H1 (cell line): ENCODE results near the gene MS4A6A. TPM values are rescaled to one million over a fixed set of nuclear protein-coding genes. Genes with fewer than 3 reads are reported as not detected.

Source experiments
- CTCF ChIA-PET: fragments of 300-600 bp; sonication (Branson Sonifier 250); formaldehyde crosslinking; loops from one replicate; lab custom pipeline; 2021; ENCODE audit not compliant: partially characterized antibody; lab: Charles Lee
- POLR2A ChIA-PET: fragments of 300-600 bp; sonication (Branson Sonifier 250); formaldehyde crosslinking; loops from one replicate; lab custom pipeline; 2021; ENCODE audit warnings: inconsistent platforms; ENCODE audit not compliant: partially characterized antibody; lab: Charles Lee
- DNase-seq, 2 experiments: peaks; one replicate each; pipeline versions ENCODE4 v3.0.0 to v3.0.0-alpha.2; 2010 to 2022; ENCODE audit warnings: low spot score in 2 of 2, low read depth in 1 of 2, mixed read lengths in 1 of 2
- FAIRE-seq: peaks from 2 replicates; lab custom pipeline; 2011; peaks lifted over from hg19 to GRCh38; lab: Jason Lieb, UNC
- H2AFZ ChIP-seq: 2 replicates; pipeline ENCODE4 v1.8.1; 2012; ENCODE audit warnings: low read length, inconsistent platforms
- H2AK5ac ChIP-seq: 2 replicates; pipeline ENCODE4 v1.6.1; 2013; ENCODE audit warnings: low read depth, low read length
- H2BK120ac ChIP-seq: replicated peaks from 2 replicates; pipeline ENCODE3; 2013; ENCODE audit warnings: low read depth, low read length, inconsistent platforms
- H2BK12ac ChIP-seq: 2 replicates; pipeline ENCODE4 v1.6.1; 2013; ENCODE audit warnings: low read depth, low read length
- H2BK15ac ChIP-seq: 2 replicates; pipeline ENCODE4 v1.6.1; 2013; ENCODE audit warnings: low read length
- H2BK20ac ChIP-seq: 2 replicates; pipeline ENCODE4 v1.6.1; 2013; ENCODE audit warnings: low read length
- H2BK5ac ChIP-seq: 2 replicates; pipeline ENCODE4 v1.6.1; 2013; ENCODE audit warnings: low read depth, low read length
- H3K14ac ChIP-seq: 2 replicates; pipeline ENCODE4 v1.6.1; 2013; ENCODE audit warnings: inconsistent platforms; ENCODE audit not compliant: insufficient read length
- H3K18ac ChIP-seq: 2 replicates; pipeline ENCODE4 v1.6.1; 2013; ENCODE audit warnings: low read length; ENCODE audit errors: extremely low read depth
- H3K23ac ChIP-seq: 2 replicates; pipeline ENCODE4 v1.6.1; 2013; ENCODE audit warnings: inconsistent platforms; ENCODE audit not compliant: insufficient read length
- H3K23me2 ChIP-seq: 2 replicates; pipeline ENCODE4 v1.6.1; 2013; ENCODE audit warnings: low read depth, low read length
- H3K27ac ChIP-seq: 2 replicates; pipeline ENCODE4 v1.6.1; 2011; ENCODE audit warnings: low read depth, low read length, inconsistent platforms
- H3K27me3 ChIP-seq, 4 experiments: replicated peaks in 1 of 4; 1 replicate in 1 of 4; 2 replicates in 3 of 4; pipeline versions ENCODE4 v1.6.1 to v1.8.1; 2011 to 2013; ENCODE audit warnings: low read length in 3 of 4, mild to moderate bottlenecking in 3 of 4, inconsistent platforms in 2 of 4, mixed read lengths in 2 of 4, moderate library complexity in 1 of 4; ENCODE audit not compliant: control insufficient read depth in 3 of 4, insufficient read depth in 3 of 4; ENCODE audit errors: extremely low read depth in 1 of 4
- H3K36me3 ChIP-seq, 4 experiments: 2 replicates each; pipeline versions ENCODE4 v1.6.1 to v1.8.1; 2011 to 2013; ENCODE audit warnings: mild to moderate bottlenecking in 4 of 4, low read length in 3 of 4, moderate library complexity in 2 of 4, control low read depth in 1 of 4, inconsistent platforms in 1 of 4; ENCODE audit not compliant: insufficient read depth in 4 of 4, control insufficient read depth in 2 of 4
- H3K4ac ChIP-seq: replicated peaks from 2 replicates; pipeline ENCODE3; 2013; ENCODE audit warnings: low read length, low read depth, mixed read lengths, inconsistent platforms; ENCODE audit not compliant: insufficient read length
- H3K4me1 ChIP-seq, 4 experiments: replicated peaks in 1 of 4; 1 replicate in 1 of 4; 2 replicates in 3 of 4; pipeline versions ENCODE4 v1.6.1 to v1.8.1; 2011 to 2013; ENCODE audit warnings: low read length in 3 of 4, inconsistent platforms in 2 of 4, mixed read lengths in 1 of 4; ENCODE audit not compliant: insufficient read depth in 4 of 4, control insufficient read depth in 3 of 4
- H3K4me2 ChIP-seq, 2 experiments: 2 replicates each; pipeline versions ENCODE4 v1.6.1 to v1.8.1; 2011 to 2013; ENCODE audit warnings: low read depth in 2 of 2, low read length in 2 of 2, control low read depth in 1 of 2, inconsistent platforms in 1 of 2, mild to moderate bottlenecking in 1 of 2; ENCODE audit not compliant: insufficient read depth in 1 of 2
- H3K4me3 ChIP-seq, 4 experiments: fragments of 200-600, 300-600 bp in 1 of 4; sonication (generic), shearing (Covaris generic), sonication (Bioruptor Twin) in 1 of 4; 2 replicates each; pipeline versions ENCODE4 v1.5.1 to v1.8.1; 2011 to 2016; ENCODE audit warnings: low read length in 4 of 4, low read depth in 3 of 4, control low read depth in 2 of 4, inconsistent platforms in 2 of 4, mild to moderate bottlenecking in 2 of 4, mixed read lengths in 1 of 4, moderate library complexity in 1 of 4; ENCODE audit not compliant: insufficient read depth in 2 of 4; ENCODE audit errors: extremely low read depth in 1 of 4
- H3K56ac ChIP-seq: replicated peaks from 2 replicates; pipeline ENCODE3; 2013; ENCODE audit warnings: low read depth, mild to moderate bottlenecking, mixed read lengths, low read length, inconsistent platforms; ENCODE audit not compliant: insufficient read length
- H3K79me1 ChIP-seq: 2 replicates; pipeline ENCODE4 v1.6.1; 2013; ENCODE audit warnings: low read depth, low read length, control low read depth
- H3K79me2 ChIP-seq, 2 experiments: 2 replicates each; pipeline versions ENCODE4 v1.6.1 to v1.8.1; 2012 to 2013; ENCODE audit warnings: low read length in 2 of 2, mild to moderate bottlenecking in 2 of 2, inconsistent platforms in 1 of 2; ENCODE audit not compliant: insufficient read depth in 2 of 2, control insufficient read depth in 1 of 2
- H3K9ac ChIP-seq, 4 experiments: replicated peaks in 1 of 4; 1 replicate in 1 of 4; 2 replicates in 3 of 4; pipeline versions ENCODE4 v1.6.1 to v1.8.1; 2011 to 2013; ENCODE audit warnings: low read depth in 3 of 4, low read length in 3 of 4, control low read depth in 2 of 4, mild to moderate bottlenecking in 2 of 4, moderate library complexity in 2 of 4, inconsistent platforms in 1 of 4; ENCODE audit errors: extremely low read depth in 1 of 4
- H3K9me3 ChIP-seq, 2 experiments: 2 replicates each; pipeline versions ENCODE4 v1.6.1 to v1.8.1; 2012 to 2013; ENCODE audit warnings: mild to moderate bottlenecking in 2 of 2, moderate library complexity in 2 of 2, control low read depth in 1 of 2, inconsistent platforms in 1 of 2, low read depth in 1 of 2, low read length in 1 of 2, mixed read lengths in 1 of 2; ENCODE audit not compliant: insufficient read depth in 2 of 2
- H4K20me1 ChIP-seq, 2 experiments: replicated peaks in 1 of 2; 2 replicates each; pipeline versions ENCODE3 to v1.8.1; 2011 to 2013; ENCODE audit warnings: inconsistent platforms in 2 of 2, low read length in 2 of 2, mild to moderate bottlenecking in 1 of 2; ENCODE audit not compliant: insufficient read depth in 2 of 2, control insufficient read depth in 1 of 2
- H4K5ac ChIP-seq: 2 replicates; pipeline ENCODE4 v1.6.1; 2013; ENCODE audit warnings: low read length, low read depth, mixed read lengths, inconsistent platforms; ENCODE audit not compliant: insufficient read length
- H4K8ac ChIP-seq: 2 replicates; pipeline ENCODE4 v1.8.0; 2013; ENCODE audit warnings: mild to moderate bottlenecking, moderate library complexity, low read length, inconsistent platforms; ENCODE audit not compliant: insufficient read depth; ENCODE audit errors: extremely low read depth
- H4K91ac ChIP-seq: replicated peaks from 2 replicates; pipeline ENCODE3; 2013; ENCODE audit warnings: low read length, mixed read lengths, inconsistent platforms; ENCODE audit not compliant: insufficient read length
- GABPA ChIP-seq: IDR thresholded peaks from 2 replicates; pipeline ENCODE4 v1.6.1; 2011; ENCODE audit warnings: mild to moderate bottlenecking, low read length, moderate library complexity, borderline replicate concordance; ENCODE audit not compliant: insufficient read depth
- POU5F1 ChIP-seq: IDR thresholded peaks from 2 replicates; pipeline ENCODE4 v1.6.1; 2011; ENCODE audit warnings: low read depth, mild to moderate bottlenecking, low read length, moderate library complexity
- RAD21 ChIP-seq, 2 experiments: IDR thresholded peaks in 1 of 2; conservative IDR thresholded peaks in 1 of 2; 2 replicates each; pipeline ENCODE4 v1.6.1; 2011; ENCODE audit warnings: low read depth in 2 of 2, low read length in 2 of 2, improper control_type of control experiment in 1 of 2, inconsistent platforms in 1 of 2, mild to moderate bottlenecking in 1 of 2, moderate library complexity in 1 of 2
- SIX5 ChIP-seq: IDR thresholded peaks from 2 replicates; pipeline ENCODE4 v1.6.1; 2011; ENCODE audit warnings: mild to moderate bottlenecking, low read depth, low read length
- WGBS, 2 experiments: shearing (Covaris generic) in 1 of 2; methylation state at CpG; one replicate each; pipeline versions ENCODE4 v1.1.6 to v1.1.7; 2013 to 2015; ENCODE audit warnings: low lambda C conversion rate in 2 of 2, mixed read lengths in 2 of 2, inconsistent platforms in 1 of 2, low coverage in 1 of 2, missing lambda C conversion rate in 1 of 2; ENCODE audit not compliant: insufficient replicate concordance in 2 of 2, insufficient coverage in 1 of 2, insufficient read length in 1 of 2; ENCODE audit errors: extremely low coverage in 1 of 2, missing lambda C conversion rate in 1 of 2; 5-methylcytosine and 5-hydroxymethylcytosine counted together
- polyA plus RNA-seq, 7 experiments: library from polyadenylated mRNA; depleted of rRNA in 3 of 7; stranded (reverse) in 5 of 7; unstranded in 2 of 7; fragments of >200 nt in 5 of 7; fragments of 200-250 nt in 2 of 7; gene quantifications; 1 replicate in 5 of 7; 2 replicates in 1 of 7; 4 replicates in 1 of 7; pipeline versions ENCODE4 v1.2.1 to v1.2.3, GENCODE V29; 2011 to 2013; ENCODE audit warnings: missing spikeins in 2 of 7, mixed read lengths in 2 of 7
- total RNA-seq: library from RNA; stranded (reverse); fragmentation: NEBNext Ultra II Directional; extraction: Animal tissue kit (Norgen Biotek cat#: 25700); gene quantifications from 2 replicates; pipeline ENCODE4 v1.2.1, GENCODE V29; 2021
- TF ChIP-seq, protein P1 (sequence below), 3 experiments: IDR thresholded peaks; 1 replicate in 2 of 3; 2 replicates in 1 of 3; pipeline versions ENCODE4 v1.5.1 to v1.6.1; 2011; ENCODE audit warnings: low read length in 3 of 3, mild to moderate bottlenecking in 3 of 3, inconsistent platforms in 2 of 3, low read depth in 1 of 3, moderate library complexity in 1 of 3; ENCODE audit not compliant: insufficient read depth in 1 of 3; ENCODE audit errors: control extremely low read depth in 1 of 3

The MS4A6A gene
- total and polyA plus RNA-seq, 2 of the 8 experiments (the other 6 are each of a cell fraction or from before 2014, with no cell fraction given), result not detected

DNA sequence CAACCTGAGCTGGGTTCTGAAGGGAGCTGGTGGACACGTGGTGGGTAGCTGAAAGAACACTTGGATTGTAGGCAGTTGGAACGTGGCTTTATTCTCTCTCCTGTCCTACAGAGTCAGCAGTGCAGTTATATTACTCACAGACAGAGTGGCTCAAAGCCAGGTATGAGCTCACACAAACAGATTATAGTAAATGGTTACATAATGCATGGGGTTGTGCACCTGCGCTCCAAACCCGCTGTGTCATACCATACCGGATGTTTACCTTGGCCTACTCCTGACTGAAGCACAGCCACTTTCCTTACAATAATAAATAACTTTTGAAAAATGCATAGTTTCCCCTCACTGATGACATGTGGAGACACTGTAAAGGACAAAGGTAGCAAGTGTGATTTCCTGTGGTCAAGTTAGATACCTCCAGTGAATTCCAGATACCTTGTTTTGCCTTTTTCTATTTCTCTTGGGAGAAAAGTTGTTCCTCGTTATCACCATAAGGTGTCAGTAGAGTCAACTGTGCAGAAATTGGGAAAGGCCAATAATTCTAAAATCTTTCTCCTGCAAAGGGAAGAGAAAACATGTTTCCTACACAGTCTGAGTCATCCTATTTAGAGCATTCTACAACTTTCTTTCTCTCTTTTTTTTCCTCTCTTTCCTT is 13.5 kb downstream of the MS4A6A start:
- Histone ChIP-seq H2AK5ac (no peak overlapping the region), H3K79me1 (no peaks in the 10 kb centered on the region), H3K18ac (no peak overlapping the region), H3K4me2 (no peak overlapping the region), H3K79me2 (no peaks in the 10 kb centered on the region), H3K9ac (no peak overlapping the region), H3K36me3 (no peaks in the 10 kb centered on the region), H3K4me3 (no peak overlapping the region), H2BK15ac (no peak overlapping the region), H4K20me1 (no peaks in the 10 kb centered on the region), H3K9me3 (peaks cover 21 to 29% of the 10 kb centered on the region in 2 experiments), H4K8ac (no peak overlapping the region), H4K5ac (no peak overlapping the region), H4K91ac (no peak overlapping the region), H3K23ac (no peak overlapping the region), H3K14ac (no peak overlapping the region), H2BK5ac (no peak overlapping the region), H3K4ac (no peak overlapping the region), H3K23me2 (no peaks in the 10 kb centered on the region), H3K27ac (no peak overlapping the region), H2BK120ac (no peak overlapping the region), H3K56ac (no peak overlapping the region), H2AFZ (no peak overlapping the region), H2BK12ac (no peak overlapping the region), H3K27me3 (no peaks in the 10 kb centered on the region), H3K4me1 (no peaks in the 10 kb centered on the region), H2BK20ac (no peak overlapping the region)
- 89% methylated on average over 6 of the region's 6 CpGs; no CpG with 5 or more reads in 1 of the 2 experiments for WGBS, 2 experiments
- DNase-seq, result peak in 1 of 2 experiments; percentile 49
- ChIA-PET POLR2A (no interaction called here), CTCF (interaction anchor here (0.6 to 1.9 kb wide), 5 partner anchors 11 to 601 kb away, joined by 3 to 7 read pairs (median 4); no protein-coding TSS in a partner anchor)
- FAIRE-seq, result no peak
- TF ChIP-seq SIX5 (no peak), GABPA (no peak), POU5F1 (no peak), RAD21 (IDR thresholded peaks at IDR 0.05 in 1 of 2, conservative IDR thresholded peaks at IDR 0.05 in 1 of 2; ENCODE audit: low read depth in 2 of 2, low read length in 2 of 2) (peak; percentile 31 to 32)
- TF ChIP-seq, protein P1, sequence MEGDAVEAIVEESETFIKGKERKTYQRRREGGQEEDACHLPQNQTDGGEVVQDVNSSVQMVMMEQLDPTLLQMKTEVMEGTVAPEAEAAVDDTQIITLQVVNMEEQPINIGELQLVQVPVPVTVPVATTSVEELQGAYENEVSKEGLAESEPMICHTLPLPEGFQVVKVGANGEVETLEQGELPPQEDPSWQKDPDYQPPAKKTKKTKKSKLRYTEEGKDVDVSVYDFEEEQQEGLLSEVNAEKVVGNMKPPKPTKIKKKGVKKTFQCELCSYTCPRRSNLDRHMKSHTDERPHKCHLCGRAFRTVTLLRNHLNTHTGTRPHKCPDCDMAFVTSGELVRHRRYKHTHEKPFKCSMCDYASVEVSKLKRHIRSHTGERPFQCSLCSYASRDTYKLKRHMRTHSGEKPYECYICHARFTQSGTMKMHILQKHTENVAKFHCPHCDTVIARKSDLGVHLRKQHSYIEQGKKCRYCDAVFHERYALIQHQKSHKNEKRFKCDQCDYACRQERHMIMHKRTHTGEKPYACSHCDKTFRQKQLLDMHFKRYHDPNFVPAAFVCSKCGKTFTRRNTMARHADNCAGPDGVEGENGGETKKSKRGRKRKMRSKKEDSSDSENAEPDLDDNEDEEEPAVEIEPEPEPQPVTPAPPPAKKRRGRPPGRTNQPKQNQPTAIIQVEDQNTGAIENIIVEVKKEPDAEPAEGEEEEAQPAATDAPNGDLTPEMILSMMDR (IDR thresholded peaks at IDR 0.05; ENCODE audit: control extremely low read depth in 1 of 3, insufficient read depth in 1 of 3, low read depth in 1 of 3, low read length in 3 of 3), result peak in 1 of 3 experiments; percentile 26; a peak in 1 of 4 replicates
